GM23338 (cell line): Measurements from ENCODE around the gene CERS2. TPM values are rescaled to one million over a fixed set of nuclear protein-coding genes. Genes with fewer than 3 reads are reported as not detected.

ENCODE experiments used
- ATAC-seq: fragments of 200-7000 bp; cut with Tn5 transposase; 3 replicates; pipeline ENCODE4 v1.9.1; 2020
- DNase-seq: peaks from one replicate; pipeline ENCODE4 v3.0.0-alpha.2; 2015; ENCODE audit warnings: low spot score
- H2AFZ ChIP-seq: fragments of 200-600 bp; sonication (generic); 2 replicates; pipeline ENCODE4 v1.8.0; 2016; ENCODE audit warnings: antibody characterized with exemption, mild to moderate bottlenecking, moderate library complexity
- H3F3A ChIP-seq: fragments of 200-600 bp; sonication (generic); replicated peaks from 2 replicates; pipeline ENCODE4 v1.8.0; 2017; ENCODE audit warnings: antibody characterized with exemption, mixed run types, low read depth
- H3K27ac ChIP-seq: fragments of 200-600 bp; sonication (generic); 2 replicates; pipeline ENCODE4 v1.6.1; 2016; ENCODE audit warnings: low read depth
- H3K27me3 ChIP-seq: fragments of 200-600 bp; sonication (generic); 2 replicates; pipeline ENCODE4 v1.8.0; 2016; ENCODE audit warnings: mild to moderate bottlenecking, mixed run types, moderate library complexity; ENCODE audit not compliant: insufficient read depth
- H3K36me3 ChIP-seq: fragments of 200-600 bp; sonication (generic); 2 replicates; pipeline ENCODE4 v1.8.0; 2016; ENCODE audit warnings: mild to moderate bottlenecking; ENCODE audit not compliant: insufficient read depth
- H3K4me1 ChIP-seq: fragments of 200-600 bp; sonication (generic); 2 replicates; pipeline ENCODE4 v1.8.0; 2016; ENCODE audit warnings: mild to moderate bottlenecking, moderate library complexity; ENCODE audit not compliant: insufficient read depth
- H3K4me2 ChIP-seq: fragments of 200-600 bp; sonication (generic); 2 replicates; pipeline ENCODE4 v1.7.1; 2017; ENCODE audit warnings: mixed run types
- H3K4me3 ChIP-seq: fragments of 200-600 bp; sonication (generic); 2 replicates; pipeline ENCODE4 v1.6.1; 2016; ENCODE audit warnings: mixed run types
- H3K79me2 ChIP-seq: fragments of 200-600 bp; sonication (generic); replicated peaks from 2 replicates; pipeline ENCODE4 v1.8.0; 2017; ENCODE audit warnings: mild to moderate bottlenecking; ENCODE audit not compliant: insufficient read depth
- H3K9me2 ChIP-seq: fragments of 200-600 bp; sonication (generic); 2 replicates; pipeline ENCODE4 v1.8.0; 2017; ENCODE audit not compliant: insufficient read depth
- H4K20me1 ChIP-seq: fragments of 200-600 bp; sonication (generic); replicated peaks from 2 replicates; pipeline ENCODE4 v1.8.0; 2017; ENCODE audit warnings: mild to moderate bottlenecking; ENCODE audit not compliant: insufficient read depth
- H3K27ac Mint-ChIP-seq: 2 replicates; pipeline ENCODE4 v1.8.0; 2020; ENCODE audit warnings: inconsistent platforms, mild to moderate bottlenecking, moderate library complexity, mixed read lengths
- H3K27me3 Mint-ChIP-seq: 3 replicates; pipeline ENCODE4 v1.8.0; 2022; ENCODE audit warnings: low read depth, mild to moderate bottlenecking, moderate library complexity, mixed read lengths, inconsistent platforms; ENCODE audit not compliant: insufficient read depth, poor library complexity
- H3K36me3 Mint-ChIP-seq: 3 replicates; pipeline ENCODE4 v1.8.0; 2021; ENCODE audit warnings: low read depth, mild to moderate bottlenecking, inconsistent platforms, moderate library complexity, mixed read lengths
- H3K4me1 Mint-ChIP-seq: 3 replicates; pipeline ENCODE4 v1.8.0; 2020; ENCODE audit warnings: mild to moderate bottlenecking, inconsistent platforms, mixed read lengths
- H3K4me3 Mint-ChIP-seq: 3 replicates; pipeline ENCODE4 v1.8.0; 2021; ENCODE audit warnings: moderate library complexity, mild to moderate bottlenecking, inconsistent platforms, mixed read lengths
- H3K9me3 Mint-ChIP-seq: 3 replicates; pipeline ENCODE4 v1.8.0; 2020; ENCODE audit warnings: moderate library complexity, mild to moderate bottlenecking, inconsistent platforms, mixed read lengths
- CREB1 ChIP-seq: fragments of 250-450 bp; sonication (Bioruptor Pico); IDR thresholded peaks from 2 replicates; pipeline ENCODE4 v1.5.0; 2020; ENCODE audit warnings: low read depth, mild to moderate bottlenecking, moderate library complexity
- CTCF ChIP-seq, 2 experiments: fragments of 200-600 bp in 1 of 2; sonication (generic) in 1 of 2; conservative IDR thresholded peaks; 2 replicates each; pipeline versions ENCODE4 v1.5.1 to v1.6.1; 2016 to 2017; ENCODE audit warnings: antibody characterized with exemption in 2 of 2, low read depth in 2 of 2, mild to moderate bottlenecking in 2 of 2, moderate library complexity in 1 of 2
- ETS1 ChIP-seq: IDR thresholded peaks from 2 replicates; pipeline ENCODE4 v1.6.1; 2016; ENCODE audit warnings: antibody characterized with exemption
- EZH2 ChIP-seq: fragments of 200-600 bp; sonication (generic); IDR thresholded peaks from one replicate; pipeline ENCODE4 v1.8.0; 2017; ENCODE audit warnings: antibody characterized with exemption, mild to moderate bottlenecking, low read depth; ENCODE audit not compliant: unreplicated experiment
- EZH2phosphoT487 ChIP-seq: fragments of 200-600 bp; sonication (generic); IDR thresholded peaks from one replicate; pipeline ENCODE4 v1.8.1; 2018; ENCODE audit warnings: antibody characterized with exemption; ENCODE audit not compliant: unreplicated experiment
- JUNB ChIP-seq: IDR thresholded peaks from one replicate; pipeline ENCODE4 v1.6.1; 2016; ENCODE audit warnings: antibody characterized with exemption; ENCODE audit not compliant: unreplicated experiment
- NANOG ChIP-seq: IDR thresholded peaks from 2 replicates; pipeline ENCODE4 v1.6.1; 2016; ENCODE audit warnings: antibody characterized with exemption, borderline replicate concordance
- POLR2AphosphoS5 ChIP-seq: IDR thresholded peaks from 2 replicates; pipeline ENCODE4 v1.6.1; 2016; ENCODE audit warnings: antibody characterized with exemption, low read depth
- STAT1 ChIP-seq: IDR thresholded peaks from one replicate; pipeline ENCODE4 v1.6.1; 2016; ENCODE audit warnings: antibody characterized with exemption; ENCODE audit not compliant: unreplicated experiment
- ZNF114 ChIP-seq: fragments of 250-450 bp; sonication (Bioruptor Pico); IDR thresholded peaks from 2 replicates; pipeline ENCODE4 v1.5.0; 2020; ENCODE audit warnings: mild to moderate bottlenecking, moderate library complexity
- ZNF331 ChIP-seq: fragments of 250-450 bp; sonication (Bioruptor Pico); IDR thresholded peaks from 2 replicates; pipeline ENCODE4 v1.5.0; 2020; ENCODE audit warnings: low read depth, mild to moderate bottlenecking, moderate library complexity
- ZNF462 ChIP-seq: fragments of 250-450 bp; sonication (Bioruptor Pico); IDR thresholded peaks from 2 replicates; pipeline ENCODE4 v1.5.0; 2020; ENCODE audit warnings: mild to moderate bottlenecking, moderate library complexity
- polyA plus RNA-seq: library from polyadenylated mRNA; unstranded; fragments of >200 nt; fragmentation: Nextera tagmentation; extraction: Ambion mirVana; gene quantifications from 2 replicates; pipeline ENCODE4 v1.2.1, GENCODE V29; 2016
- total RNA-seq: library from RNA; depleted of rRNA; stranded (reverse); fragments of >200 nt; shearing (Covaris generic); gene quantifications from 2 replicates; pipeline ENCODE4 v1.2.3, GENCODE V29; 2014

Gene CERS2
- total and polyA plus RNA-seq, 2 experiments from 2014 or later = 83.3 to 120 TPM

- TF ChIP-seq ZNF462 (no peak), ZNF114 (no peak), EZH2phosphoT487 (no peak), ZNF331 (CRISPR knock-in tag) (no peak), STAT1 (no peak), CREB1 (CRISPR knock-in tag) (no peak), JUNB (no peak)
Measured at GRCh38 chr1:150957666-150958065, 17.0 kb downstream of the CERS2 start (continued).

GRCh38 chr1:150955280-150955679 lies 19.4 kb downstream of the CERS2 start:
- H3K9me3 Mint-ChIP-seq = no peaks in the 10 kb centered on the region
- no peak overlapping the region for H3K4me3 Mint-ChIP-seq
- no peak overlapping the region for H3K4me3 ChIP-seq
- no peaks in the 10 kb centered on the region; the same call in 1 of the 2 replicates for H4K20me1 ChIP-seq
- H3K4me2 ChIP-seq = no peak overlapping the region
- DNase-seq (no peak), ATAC-seq (no peak)
- no peaks in the 10 kb centered on the region for H3K27me3 ChIP-seq
- H3K27ac Mint-ChIP-seq = no peak overlapping the region
- H3K27me3 Mint-ChIP-seq = no peaks in the 10 kb centered on the region
- H3K4me1 ChIP-seq = no peaks in the 10 kb centered on the region
- H3K9me2 ChIP-seq = no peaks in the 10 kb centered on the region
- no peaks in the 10 kb centered on the region for H3K79me2 ChIP-seq
- H3K36me3 ChIP-seq = peaks cover 60% of the 10 kb centered on the region
- no peak overlapping the region for H3K27ac ChIP-seq
- no peaks in the 10 kb centered on the region for H3K4me1 Mint-ChIP-seq
- no peaks in the 10 kb centered on the region for H3F3A ChIP-seq
- peaks cover 82% of the 10 kb centered on the region for H3K36me3 Mint-ChIP-seq
- no peak overlapping the region for H2AFZ ChIP-seq
- no peak for TF ChIP-seq NANOG
- TF ChIP-seq ETS1 = no peak
- no peak for TF ChIP-seq ZNF114
- no peak for TF ChIP-seq CTCF (conservative IDR thresholded peaks at IDR 0.05; ENCODE audit: low read depth in 2 of 2)
- no peak for TF ChIP-seq JUNB
- no peak for TF ChIP-seq POLR2AphosphoS5
- no peak for TF ChIP-seq CREB1 (CRISPR knock-in tag)
- TF ChIP-seq EZH2 = no peak
- TF ChIP-seq ZNF331 (CRISPR knock-in tag) = no peak
